Stimulated activated naive CD4-positive, alpha-beta T cell treated with Interleukin-2 at 50 U/mL for 16 hours (primary cell): ENCODE measurements around the gene ZNF558.
A peak's percentile ranks its signal among the peaks of the same experiment; 100 is the strongest.

Experiments used
- DNase-seq: peaks from one replicate; lab custom pipeline; 2025; lab: John Stamatoyannopoulos, UW

ZNF558 gene

GRCh38 chr19:8832132-8833021, at the start of gene ZNF558, which contains the start of gene MBD3L1:
ZNF558 (minus strand) TSS chr19:8832304; CDS start chr19:8822659, 9,645 bp downstream.
MBD3L1 (plus strand) TSS chr19:8832377; CDS start chr19:8842679, 10,302 bp downstream.
- DNase-seq, result peak; percentile 100

- DNase-seq, result no peak
These were observed 49.4 kb upstream of the ZNF558 start for GRCh38 chr19:8881512-8881911.

- no peak for DNase-seq
These were observed 48.9 kb upstream of the ZNF558 start for GRCh38 chr19:8880868-8881488.

- DNase-seq, result no peak
These were observed 46.0 kb upstream of the ZNF558 start for GRCh38 chr19:8877854-8878705.

GRCh38 chr19:8866344-8866743, 34.2 kb upstream of the ZNF558 start:
- no peak for DNase-seq

- DNase-seq, result no peak
These were observed 26.2 kb upstream of the ZNF558 start for GRCh38 chr19:8858260-8858659.

- no peak for DNase-seq
These were observed 18.4 kb upstream of the ZNF558 start for GRCh38 chr19:8850488-8850887.

- no peak for DNase-seq
These were observed 17.1 kb upstream of the ZNF558 start for GRCh38 chr19:8849232-8849631.

GRCh38 chr19:8846819-8847218, 14.7 kb upstream of the ZNF558 start:
- no peak for DNase-seq

GRCh38 chr19:8840708-8841107, 8.6 kb upstream of the ZNF558 start:
- DNase-seq, result no peak

- DNase-seq, result no peak
These were observed 3.8 kb upstream of the ZNF558 start for GRCh38 chr19:8835877-8836276.

- DNase-seq, result no peak
These were observed 3.3 kb upstream of the ZNF558 start for GRCh38 chr19:8835446-8835845.

- no peak for DNase-seq
These were observed 322 bp downstream of the ZNF558 start for GRCh38 chr19:8831832-8832131.

GRCh38 chr19:8831373-8831772, 731 bp downstream of the ZNF558 start:
- no peak for DNase-seq

- no peak for DNase-seq
These were observed 4.8 kb downstream of the ZNF558 start for GRCh38 chr19:8827277-8827676.

GRCh38 chr19:8826371-8826770, 5.7 kb downstream of the ZNF558 start:
- no peak for DNase-seq

- no peak for DNase-seq
These were observed 10.3 kb downstream of the ZNF558 start for GRCh38 chr19:8821748-8822241.

GRCh38 chr19:8820234-8820633, 11.9 kb downstream of the ZNF558 start:
- no peak for DNase-seq

GRCh38 chr19:8815780-8816179, 16.3 kb downstream of the ZNF558 start:
- no peak for DNase-seq

- no peak for DNase-seq
These were observed 17.9 kb downstream of the ZNF558 start for GRCh38 chr19:8814176-8814575.

- no peak for DNase-seq
These were observed 20.6 kb downstream of the ZNF558 start for GRCh38 chr19:8811315-8812172.
